ENCODE measurements around the gene NLK.
"Not testable (repeated sequence)": the region's sequence is repeated elsewhere in the genome, so short reads cannot be mapped to it uniquely, and the experiment has no call there.

The NLK gene

DNA sequence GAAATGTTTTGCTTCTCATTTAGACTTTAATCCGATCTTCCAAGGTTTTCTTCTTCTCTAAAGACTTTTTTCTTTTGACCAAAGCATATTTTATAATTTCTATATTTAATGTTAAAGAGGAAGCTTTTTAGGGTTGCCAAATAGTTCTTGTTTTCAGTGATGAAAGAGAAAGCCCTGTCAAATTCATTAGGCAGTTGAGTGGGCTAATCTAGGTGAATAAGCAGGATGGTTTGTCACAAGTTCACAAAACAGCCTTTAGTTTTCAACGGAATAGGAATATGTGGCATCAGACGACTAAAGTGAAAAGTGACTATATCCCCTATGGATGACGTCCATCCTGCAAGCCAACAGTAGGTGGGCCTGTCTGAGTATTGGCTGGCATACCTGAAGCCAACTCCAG lies 118.8 kb downstream of the NLK start:
- FAIRE-seq, result no peak

DNA sequence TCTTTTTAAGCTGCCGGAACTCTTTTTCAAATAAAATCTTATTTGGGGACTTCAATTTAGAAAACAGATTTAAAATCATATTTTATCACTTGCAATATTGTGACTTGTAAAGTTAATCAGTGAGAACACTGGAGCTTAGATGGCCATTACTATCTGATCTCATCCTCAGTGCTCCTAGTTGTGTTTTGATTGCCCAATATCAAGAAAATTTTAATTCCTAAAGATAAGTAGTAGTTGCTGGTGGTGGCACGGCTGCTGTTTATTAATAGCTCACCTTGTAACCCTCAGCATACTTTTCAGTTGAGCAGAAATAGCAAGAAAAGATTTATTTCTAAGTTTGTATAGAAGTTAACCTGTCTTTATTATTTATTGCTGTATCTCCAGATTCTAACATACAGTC lies 124.0 kb downstream of the NLK start:
- FAIRE-seq, result no peak

DNA sequence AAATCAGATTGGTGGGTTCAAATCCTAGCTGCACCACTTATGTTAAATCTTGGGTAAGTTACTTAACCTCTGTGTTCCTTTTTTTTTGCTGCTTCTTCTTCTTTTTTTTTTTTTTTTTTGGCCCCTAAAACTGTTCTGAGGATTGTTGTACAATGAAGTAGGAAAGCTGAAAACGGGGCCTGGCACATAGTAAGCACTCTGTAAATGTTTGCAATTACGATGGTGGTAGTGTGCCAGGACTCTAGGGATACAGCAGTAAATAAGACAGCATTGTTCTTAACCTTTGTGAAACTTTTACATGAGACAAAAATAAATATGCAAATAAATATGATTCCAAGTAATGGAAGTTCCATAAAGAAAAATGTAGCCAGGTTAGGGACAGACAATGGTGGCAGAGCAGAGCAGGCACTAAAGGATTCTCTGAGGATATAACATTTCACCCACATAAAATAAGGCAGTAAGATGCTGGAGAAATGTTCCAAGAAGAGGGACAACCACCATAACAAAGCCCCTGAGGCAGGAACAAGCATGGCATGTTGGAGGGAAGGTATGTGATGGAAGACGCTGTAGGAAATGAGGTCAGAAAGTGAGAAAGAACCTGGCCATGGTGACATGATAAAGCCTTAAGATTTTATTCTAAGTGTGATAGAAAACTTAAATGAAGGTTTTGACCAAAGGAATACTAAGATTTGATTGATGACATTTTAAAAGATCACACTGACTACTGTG lies 127.3 kb downstream of the NLK start:
- no peak for FAIRE-seq

DNA sequence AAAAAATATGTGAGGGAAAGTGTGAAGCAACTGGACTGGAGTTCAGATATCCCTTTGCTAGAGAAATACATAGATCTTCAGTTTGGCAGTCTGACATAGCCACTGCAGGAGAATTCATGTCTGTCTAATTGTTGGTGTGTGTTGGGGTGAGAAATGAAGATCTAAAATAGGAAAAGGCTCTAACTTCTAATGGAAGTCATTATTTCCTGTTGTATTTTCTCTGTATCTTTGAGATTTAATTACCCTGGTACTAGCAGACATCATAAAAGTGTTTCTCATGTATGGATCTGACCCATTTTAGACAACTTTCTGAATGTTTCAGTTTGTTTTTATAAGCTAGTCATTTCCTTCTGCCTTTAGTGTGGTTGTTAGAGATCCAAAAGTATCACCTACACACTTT lies 128.3 kb downstream of the NLK start:
- no peak for FAIRE-seq

DNA sequence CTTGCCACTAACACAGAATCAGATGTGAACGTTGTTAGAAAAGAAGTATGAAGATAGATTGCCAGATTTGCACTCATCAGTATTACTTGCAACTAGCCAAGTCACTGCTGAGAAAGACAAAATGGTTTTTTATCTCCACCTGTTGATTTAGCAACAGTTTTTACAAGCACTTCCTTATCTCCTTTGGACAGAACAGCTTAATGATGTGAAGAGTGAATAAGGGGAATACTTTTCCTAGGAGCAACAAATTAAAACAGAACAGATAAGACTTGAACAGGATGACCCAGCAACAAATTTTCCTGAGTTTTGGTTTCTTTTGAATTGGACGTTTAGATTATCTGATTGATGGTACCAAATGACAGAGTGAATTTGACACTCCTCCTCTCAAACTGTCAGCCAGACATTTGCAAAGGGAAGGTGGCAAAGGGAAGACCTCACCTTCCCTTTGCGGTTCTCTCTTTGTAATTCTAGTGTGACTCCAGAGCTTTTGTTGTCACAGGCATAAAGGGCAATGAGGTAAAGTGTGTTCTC lies 130.6 kb downstream of the NLK start:
- no peak for FAIRE-seq

DNA sequence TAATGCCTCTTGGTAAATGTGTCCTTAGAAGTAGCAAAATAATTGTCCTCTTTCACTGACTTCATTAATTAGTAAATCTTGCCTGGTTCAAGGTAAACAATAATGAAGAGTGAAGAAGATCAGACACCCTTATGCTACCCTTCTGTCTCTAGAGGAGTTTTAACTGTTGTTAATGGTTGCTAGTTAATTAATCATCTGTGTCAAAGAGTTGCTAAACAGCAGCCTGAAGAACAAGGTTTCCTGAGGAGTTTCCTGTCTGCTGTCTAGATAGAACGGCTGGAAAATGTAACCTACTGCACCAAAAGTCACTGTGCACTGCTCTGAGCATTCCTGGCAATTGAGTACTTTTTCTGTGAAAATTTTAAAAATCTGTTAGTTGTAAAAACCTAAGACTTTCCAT lies 131.3 kb downstream of the NLK start:
- no peak for FAIRE-seq

DNA sequence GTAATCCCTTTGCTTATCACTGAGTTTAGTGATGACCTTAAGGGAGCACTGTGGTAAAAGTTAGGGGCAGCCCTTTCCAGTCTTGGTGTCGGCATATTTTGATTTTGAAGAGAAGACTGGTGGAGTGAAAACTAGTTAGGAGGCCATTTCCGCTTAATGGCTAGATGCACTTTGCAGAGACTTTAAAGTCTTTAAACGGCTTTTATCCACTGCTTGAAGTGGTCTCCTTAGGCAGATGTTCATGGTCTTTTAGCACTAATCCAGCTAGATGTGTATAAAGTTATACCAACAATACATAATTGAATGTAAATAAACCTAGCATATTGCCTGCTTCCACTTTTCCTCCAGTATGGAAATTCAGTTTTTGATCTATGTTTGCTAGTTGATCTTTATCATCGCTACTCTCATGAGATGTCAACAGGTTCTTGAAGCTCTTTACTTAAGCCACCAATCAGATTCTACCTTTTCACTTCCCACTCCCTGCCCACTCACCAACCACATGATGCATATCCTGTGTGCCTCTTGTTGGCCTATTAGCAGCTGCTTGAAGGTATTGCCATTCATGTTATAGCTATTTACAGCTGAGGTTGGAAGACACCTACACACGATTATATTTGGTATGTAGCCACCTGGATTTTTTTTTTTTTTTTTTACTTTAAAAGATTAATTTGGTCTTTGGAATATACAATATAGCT lies 132.0 kb downstream of the NLK start:
- no peak for FAIRE-seq

DNA sequence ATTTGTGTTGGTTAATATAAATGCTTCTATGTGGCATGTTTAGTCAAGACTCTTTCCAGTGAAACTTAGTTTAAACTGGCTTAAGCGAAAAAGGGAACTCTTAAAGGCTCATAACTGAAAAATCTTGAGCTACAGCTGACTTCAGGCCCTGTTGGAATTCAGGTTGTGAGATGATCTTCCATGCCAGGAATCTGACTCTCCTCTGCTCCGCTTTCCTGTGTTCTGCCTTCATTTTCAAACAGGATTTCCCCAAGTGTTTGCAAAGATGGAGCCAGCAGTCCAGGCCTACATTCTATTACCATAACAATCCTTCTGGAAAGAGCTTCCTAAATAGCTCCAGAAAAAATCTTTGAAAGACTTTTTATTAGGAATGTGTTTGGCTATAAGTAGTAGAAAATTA lies 134.9 kb downstream of the NLK start:
- no peak for FAIRE-seq

DNA sequence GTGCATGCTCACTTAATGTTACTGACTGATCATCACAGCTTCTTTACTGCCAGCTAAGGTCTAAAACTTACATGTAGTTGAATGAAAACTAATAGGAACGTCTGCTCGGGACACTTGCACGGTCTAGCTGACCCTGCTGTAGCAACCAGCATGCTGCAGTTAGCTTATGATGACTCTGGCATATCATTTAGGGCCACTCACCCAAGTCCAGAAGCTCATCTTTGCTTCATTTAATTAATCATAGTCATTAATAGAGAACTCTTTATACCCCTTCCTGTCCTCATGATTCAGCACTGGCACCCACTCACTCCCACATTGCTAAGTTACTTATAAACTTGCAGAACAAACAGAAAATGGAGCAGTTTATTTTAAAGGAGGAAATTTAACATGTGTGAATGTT lies 136.3 kb downstream of the NLK start:
- FAIRE-seq, result no peak

DNA sequence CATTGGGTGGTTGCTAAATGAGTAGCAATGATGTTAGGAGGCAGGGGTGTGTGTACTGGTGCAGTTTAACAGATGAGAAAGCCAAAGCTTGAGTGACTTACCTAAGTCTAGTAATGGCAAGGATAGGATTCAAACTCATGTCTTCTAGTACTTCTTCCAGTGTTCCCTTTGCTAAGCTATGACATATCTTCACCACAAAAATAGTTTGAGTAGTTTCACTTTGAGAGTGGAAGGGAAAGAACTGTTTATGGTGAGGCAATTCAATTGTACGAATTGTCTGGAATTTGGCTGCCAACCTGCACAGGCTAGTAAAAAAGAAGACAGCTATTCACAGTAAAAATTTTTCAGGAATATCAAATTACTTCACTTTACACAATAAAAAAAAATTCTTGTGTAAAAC lies 138.0 kb downstream of the NLK start:
- FAIRE-seq, result no peak

DNA sequence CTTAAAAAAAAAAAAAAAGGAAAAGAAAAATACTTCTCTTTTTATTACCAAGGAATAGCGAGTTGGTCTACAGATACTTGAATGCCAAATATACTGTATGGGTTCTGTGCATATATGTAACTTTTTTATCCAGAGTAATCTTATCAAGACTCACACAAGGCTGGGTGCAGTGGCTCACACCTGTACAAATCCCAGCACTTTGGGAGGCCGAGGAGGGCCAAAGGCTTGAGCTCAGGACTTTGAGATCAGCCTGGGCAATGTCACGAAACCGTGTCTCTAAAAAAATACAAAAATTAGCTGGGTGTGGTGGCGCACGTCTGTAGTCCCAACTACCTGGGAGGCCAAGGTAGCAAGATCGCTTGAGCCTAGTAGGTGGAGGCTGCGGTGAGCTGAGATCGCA lies 139.1 kb downstream of the NLK start:
- no peak for FAIRE-seq

DNA sequence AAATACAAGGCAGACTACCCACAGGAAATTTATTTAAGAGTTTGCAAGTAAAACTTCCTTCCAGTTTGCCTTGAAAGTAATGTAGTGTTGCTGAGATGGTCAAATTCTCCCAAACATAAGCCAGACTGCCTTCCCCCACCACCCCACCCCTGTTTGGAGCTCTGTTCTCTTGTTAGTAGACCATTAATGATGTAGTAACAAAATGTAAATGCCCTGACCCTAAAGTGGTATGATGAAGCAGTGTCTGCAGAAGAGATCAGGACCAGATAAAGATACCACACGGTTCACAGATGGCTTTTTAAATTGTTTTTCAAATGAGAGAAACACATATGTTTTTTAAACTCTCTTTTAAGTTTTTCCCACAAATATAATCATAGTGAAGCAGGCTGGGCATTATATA lies 140.1 kb downstream of the NLK start:
- peak; percentile 96 for FAIRE-seq

DNA sequence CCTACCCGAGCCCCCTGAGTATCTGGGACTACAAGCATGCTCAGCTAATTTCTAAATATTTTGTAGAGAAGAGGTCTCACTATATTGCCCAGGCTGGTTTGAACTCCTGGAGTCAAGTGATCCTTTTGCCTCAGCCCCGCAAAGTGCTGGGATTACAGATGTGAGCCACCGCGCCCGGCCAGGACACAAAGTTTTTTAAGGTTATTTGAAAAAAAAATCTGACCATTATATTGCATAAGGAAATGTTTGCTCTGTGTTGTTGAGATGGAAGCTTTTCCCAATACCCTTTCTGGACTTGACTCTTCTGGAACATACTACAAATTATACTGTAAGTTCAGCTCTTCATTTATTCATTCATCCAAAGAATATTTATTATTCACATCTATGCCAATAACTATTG lies 143.2 kb downstream of the NLK start:
- FAIRE-seq, result no peak

DNA sequence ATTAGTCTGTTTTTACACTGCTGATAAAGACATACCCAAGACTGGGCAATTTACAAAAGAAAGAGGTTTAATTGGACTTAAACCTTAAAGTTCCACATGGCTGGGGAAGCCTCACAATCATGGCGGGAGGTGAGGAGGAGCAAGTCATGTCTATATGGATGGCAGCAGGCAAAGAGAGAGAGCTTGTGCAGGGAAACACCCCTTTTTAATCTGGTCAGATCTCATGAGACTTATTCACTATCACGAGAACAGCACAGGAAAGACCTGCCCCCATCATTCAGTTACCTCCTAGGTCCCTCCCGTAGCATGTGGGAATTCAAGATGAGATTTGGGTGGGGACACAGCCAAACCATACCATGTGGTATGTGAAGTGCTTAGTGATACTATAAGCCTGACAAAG lies 144.0 kb downstream of the NLK start:
- FAIRE-seq, result not testable (repeated sequence)

DNA sequence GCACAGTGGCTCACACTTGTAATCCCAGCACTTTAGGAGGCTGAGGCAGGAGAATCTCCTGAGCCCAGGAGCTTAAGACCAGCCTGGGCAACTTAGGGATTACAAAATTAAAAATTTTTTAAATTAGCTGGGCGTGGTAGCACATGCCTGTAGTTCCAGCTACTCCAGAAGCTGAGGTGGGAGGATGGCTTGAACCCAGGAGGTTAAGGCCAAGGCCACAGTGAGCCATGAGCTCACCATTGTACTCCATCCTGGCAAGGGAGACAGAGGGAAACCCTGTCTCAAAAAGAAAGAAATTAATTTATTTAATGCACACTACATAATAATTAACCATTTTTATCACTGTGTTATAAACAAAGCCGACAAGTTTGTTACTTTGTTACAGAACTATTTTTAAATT lies 145.5 kb downstream of the NLK start:
- no peak for FAIRE-seq

DNA sequence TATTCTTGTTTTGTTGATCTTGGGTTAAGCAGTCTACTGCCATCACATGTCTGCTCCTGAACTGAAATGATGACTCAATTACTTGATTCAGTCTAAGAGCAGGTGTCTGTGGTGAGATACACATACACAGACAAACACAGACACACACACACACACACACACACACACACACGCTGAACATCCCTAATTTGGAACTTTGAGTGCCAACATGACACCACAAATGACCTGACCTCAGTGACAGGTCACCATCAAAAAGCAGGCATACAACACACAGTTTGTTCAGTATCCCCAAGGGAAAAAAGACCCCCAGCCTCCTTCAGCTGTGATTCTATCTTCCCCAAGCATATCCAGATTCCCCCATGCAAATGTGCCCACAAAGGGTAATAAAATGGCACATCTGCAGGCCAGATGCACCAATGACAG lies 146.4 kb downstream of the NLK start:
- FAIRE-seq, result no peak

DNA sequence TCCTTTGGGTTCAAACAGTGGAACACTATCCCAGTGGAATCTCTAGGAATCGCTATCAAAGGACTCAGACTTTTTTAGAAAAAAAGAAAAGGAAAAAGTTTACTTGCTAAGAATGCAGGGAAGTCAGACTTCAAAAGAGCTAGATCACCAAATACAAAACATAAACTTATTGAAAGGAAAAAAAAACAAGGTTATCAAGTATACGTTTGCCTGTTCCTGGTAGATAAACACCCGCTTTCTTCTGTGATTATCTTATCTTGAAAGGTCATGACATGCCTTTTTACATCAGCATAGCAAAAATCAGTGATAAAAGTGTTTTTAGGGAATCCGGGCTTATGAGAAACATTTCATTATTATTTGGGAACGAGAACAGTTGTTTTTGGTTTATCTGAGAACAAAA lies 147.2 kb downstream of the NLK start:
- no peak for FAIRE-seq

DNA sequence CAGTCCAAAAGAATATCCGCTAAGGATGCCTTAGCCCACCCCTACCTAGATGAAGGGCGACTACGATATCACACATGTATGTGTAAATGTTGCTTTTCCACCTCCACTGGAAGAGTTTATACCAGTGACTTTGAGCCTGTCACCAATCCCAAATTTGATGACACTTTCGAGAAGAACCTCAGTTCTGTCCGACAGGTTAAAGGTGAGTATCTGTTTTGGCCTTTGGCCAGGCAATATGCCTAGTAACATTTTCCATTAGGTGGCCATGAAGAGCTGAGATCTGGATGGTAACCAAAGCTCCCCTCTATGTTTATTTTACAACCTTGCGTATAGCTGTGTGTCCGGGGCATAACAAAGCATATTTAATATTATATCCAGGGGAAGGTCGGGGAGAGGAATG lies 148.5 kb downstream of the NLK start:
- FAIRE-seq, result no peak

DNA sequence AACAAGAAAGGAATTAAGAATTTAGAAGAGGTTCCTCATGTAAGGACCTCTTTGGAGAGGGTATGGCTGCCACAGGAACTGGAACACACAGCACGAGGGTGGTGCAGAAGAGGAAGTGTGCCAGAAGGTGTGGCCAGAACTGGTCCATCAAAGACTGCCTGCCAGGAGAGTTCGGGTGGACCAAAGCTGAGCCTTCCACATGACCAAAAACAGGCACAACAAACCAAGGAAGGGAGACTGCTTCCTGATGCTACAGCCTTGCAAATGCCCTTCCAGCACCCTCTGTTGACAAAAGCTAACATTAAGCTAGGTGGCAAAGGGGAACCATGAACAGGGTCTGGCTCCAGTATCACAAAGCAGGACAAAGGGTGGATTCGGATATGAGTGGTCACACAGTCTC lies 150.8 kb downstream of the NLK start:
- FAIRE-seq, result no peak

DNA sequence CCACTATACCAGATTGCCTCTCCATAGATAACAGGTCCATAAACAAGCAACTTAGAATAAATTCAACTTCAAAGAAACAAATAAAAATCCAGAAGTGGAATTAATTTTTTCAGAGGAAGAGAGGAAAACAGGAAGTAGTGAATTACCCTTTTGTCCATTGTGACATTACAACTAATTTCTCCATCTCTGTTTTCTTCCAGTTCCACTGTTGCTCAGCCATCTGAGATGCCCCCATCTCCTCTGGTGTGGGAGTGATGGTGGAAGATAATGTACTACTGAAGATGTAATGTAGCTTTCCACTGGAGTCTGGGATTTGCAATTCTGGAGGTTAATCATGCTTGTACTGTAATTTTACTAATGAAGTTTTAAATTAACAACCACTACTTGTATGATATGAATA lies 151.9 kb downstream of the NLK start:
- FAIRE-seq, result no peak

DNA sequence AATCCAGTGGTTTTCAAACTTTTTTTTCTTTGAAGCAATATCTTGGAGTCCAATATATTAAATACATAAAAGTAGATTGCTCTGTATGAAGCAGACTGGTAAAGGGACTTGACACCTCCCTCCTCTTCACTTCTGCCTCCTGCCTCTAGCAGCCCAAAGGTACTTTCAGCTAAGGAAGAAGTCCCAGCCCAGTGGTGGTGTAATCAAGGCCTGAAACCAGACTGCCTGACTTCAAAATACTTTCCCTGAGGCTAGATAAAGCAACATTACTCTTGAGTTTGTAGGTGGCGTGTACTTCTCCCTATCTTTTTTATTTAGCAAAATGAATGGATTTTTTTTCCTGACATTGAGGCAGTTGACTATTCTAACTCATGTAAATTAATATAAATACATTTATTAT lies 154.2 kb downstream of the NLK start:
- no peak for FAIRE-seq

DNA sequence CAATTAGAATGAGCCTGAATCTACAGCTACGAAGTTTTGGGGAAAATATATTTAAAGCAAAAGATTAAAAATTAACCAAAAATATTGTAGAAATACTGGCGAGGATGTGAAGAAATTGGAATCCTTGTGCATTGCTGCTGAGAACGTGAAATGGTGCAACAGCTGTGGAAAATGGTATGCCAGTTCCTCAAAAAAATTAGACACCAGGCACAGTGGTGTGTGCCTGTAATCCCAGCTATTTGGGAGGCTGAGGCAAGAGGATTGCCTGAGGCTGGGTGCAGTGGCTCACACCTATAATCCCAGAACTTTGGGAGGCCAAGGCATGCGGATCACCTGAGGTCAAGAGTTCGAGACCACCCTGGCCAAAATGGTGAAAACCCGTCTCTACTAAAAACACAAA lies 156.6 kb downstream of the NLK start:
- FAIRE-seq, result no peak

DNA sequence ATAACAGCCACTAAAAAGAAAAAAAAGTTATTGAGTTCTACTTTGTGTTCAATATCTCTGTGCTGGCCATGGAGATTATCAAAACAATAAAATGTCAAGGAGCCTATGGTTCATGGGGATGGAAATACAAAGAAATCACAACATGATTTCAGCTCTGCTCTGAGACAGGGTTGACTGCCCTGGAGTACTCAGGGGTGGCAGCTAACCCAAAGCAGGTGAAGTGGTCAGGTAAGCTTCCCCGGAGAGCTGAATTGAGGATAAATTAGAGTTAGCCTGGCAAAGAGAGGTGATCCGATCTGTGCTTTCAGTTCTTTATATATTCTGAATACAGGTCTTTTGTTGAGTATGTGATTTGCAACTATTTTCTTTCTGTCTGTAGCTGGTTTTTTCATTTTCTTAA lies 157.3 kb downstream of the NLK start:
- FAIRE-seq, result no peak

DNA sequence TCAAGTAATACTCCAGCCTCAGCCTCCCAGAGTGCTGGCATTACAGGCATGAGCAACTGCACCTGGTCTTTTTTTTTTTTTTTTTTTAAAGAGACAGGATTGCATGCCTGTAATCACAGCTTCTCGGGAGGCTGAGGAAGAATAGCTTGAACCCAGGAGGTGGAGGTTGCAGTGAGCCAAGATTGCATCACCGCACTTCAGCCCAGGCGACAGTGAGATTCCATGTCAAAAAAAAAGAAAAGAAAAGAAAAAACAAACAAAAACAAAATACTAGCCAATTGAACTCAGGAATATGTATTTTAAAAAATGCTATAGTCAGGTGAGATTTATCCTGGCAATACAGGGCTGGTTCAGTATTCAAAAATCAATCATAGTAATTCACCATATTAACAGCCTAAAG lies 158.8 kb downstream of the NLK start:
- no peak for FAIRE-seq

DNA sequence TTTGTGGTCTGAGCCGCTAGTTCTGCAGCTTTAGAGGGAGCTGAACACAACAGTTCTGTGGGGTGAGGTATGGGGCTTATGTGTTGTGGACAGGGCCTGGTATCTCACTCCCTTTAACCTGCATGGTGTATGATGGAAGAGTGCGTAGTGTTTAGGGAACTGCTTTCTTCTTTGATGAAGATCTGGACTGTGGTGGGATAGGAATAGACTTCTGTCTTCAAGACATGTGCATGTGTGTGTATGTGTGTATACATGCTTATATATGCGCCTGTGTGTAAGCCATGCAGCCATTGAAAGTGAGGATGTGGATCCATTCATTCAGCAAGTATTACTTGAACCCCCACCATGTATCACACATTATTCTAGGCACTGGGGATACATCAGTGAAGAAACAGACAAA lies 161.8 kb downstream of the NLK start:
- no peak for FAIRE-seq

All from endometrium (tissue), 2 donors.